ENCODE measurements around the gene BUB1B.
"Not testable (repeated sequence)": the region's sequence is repeated elsewhere in the genome, so short reads cannot be mapped to it uniquely, and the experiment has no call there.

DNA sequence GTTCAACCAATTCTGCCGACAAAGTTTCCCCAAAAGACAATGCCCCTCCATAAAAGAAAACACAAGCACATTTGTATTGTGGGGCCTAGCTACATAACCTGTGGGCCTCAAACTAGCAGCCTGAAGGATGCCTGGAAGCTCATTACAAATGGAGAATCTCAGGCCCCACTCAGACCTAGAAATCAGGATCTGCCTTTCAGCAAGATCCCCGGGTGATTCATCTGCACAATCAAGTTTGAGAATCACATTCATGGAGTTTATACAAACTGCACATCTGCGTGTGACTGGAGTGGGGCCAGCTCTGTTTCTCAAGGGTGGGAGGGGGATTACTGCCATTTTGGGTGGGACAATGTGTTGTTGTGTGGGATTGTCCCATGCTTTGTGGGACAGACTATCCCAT is 36.5 kb upstream of the BUB1B start:
- TF ChIP-seq, protein P1, sequence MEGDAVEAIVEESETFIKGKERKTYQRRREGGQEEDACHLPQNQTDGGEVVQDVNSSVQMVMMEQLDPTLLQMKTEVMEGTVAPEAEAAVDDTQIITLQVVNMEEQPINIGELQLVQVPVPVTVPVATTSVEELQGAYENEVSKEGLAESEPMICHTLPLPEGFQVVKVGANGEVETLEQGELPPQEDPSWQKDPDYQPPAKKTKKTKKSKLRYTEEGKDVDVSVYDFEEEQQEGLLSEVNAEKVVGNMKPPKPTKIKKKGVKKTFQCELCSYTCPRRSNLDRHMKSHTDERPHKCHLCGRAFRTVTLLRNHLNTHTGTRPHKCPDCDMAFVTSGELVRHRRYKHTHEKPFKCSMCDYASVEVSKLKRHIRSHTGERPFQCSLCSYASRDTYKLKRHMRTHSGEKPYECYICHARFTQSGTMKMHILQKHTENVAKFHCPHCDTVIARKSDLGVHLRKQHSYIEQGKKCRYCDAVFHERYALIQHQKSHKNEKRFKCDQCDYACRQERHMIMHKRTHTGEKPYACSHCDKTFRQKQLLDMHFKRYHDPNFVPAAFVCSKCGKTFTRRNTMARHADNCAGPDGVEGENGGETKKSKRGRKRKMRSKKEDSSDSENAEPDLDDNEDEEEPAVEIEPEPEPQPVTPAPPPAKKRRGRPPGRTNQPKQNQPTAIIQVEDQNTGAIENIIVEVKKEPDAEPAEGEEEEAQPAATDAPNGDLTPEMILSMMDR (IDR thresholded peaks at IDR 0.05; ENCODE audit: low read depth, low read length, poor library complexity, severe bottlenecking) = not testable (repeated sequence)
- TF ChIP-seq EZH2phosphoT487 (IDR thresholded peaks at IDR 0.05; ENCODE audit: borderline replicate concordance, low read length) = not testable (repeated sequence)

Measured in DOHH2 (cell line).